GM10266 (cell line): ENCODE results near the gene COL23A1.

Experiments
- DNase-seq: peaks from one replicate; pipeline ENCODE4 v3.0.0; 2012; ENCODE audit errors: extremely low spot score
- CTCF ChIP-seq: IDR thresholded peaks from 2 replicates; pipeline ENCODE4 v1.5.1; 2012; ENCODE audit warnings: mild to moderate bottlenecking, low read depth; ENCODE audit not compliant: control insufficient read depth, insufficient read depth; ENCODE audit errors: missing control alignments

COL23A1 gene

GRCh38 chr5:178335302-178336030 lies 254.7 kb downstream of the COL23A1 start:
- DNase-seq: no peak
- no peak for TF ChIP-seq CTCF

GRCh38 chr5:178334861-178335260 lies 255.3 kb downstream of the COL23A1 start:
- no peak for DNase-seq
- TF ChIP-seq CTCF: no peak

- DNase-seq: no peak
- no peak for TF ChIP-seq CTCF
These were observed 256.2 kb downstream of the COL23A1 start for GRCh38 chr5:178333821-178334481.

GRCh38 chr5:178332210-178332641 lies 258.0 kb downstream of the COL23A1 start:
- DNase-seq: no peak
- no peak for TF ChIP-seq CTCF

GRCh38 chr5:178331491-178331996 lies 258.6 kb downstream of the COL23A1 start:
- DNase-seq: no peak
- no peak for TF ChIP-seq CTCF

GRCh38 chr5:178330791-178331404 lies 259.3 kb downstream of the COL23A1 start:
- no peak for TF ChIP-seq CTCF
- DNase-seq: no peak
